ENCODE results near the gene PAGR1.
A peak's percentile ranks its signal among the peaks of the same experiment; 100 is the strongest.
"Not testable (repeated sequence)": the region's sequence is repeated elsewhere in the genome, so short reads cannot be mapped to it uniquely, and the experiment has no call there.

PAGR1 gene

DNA sequence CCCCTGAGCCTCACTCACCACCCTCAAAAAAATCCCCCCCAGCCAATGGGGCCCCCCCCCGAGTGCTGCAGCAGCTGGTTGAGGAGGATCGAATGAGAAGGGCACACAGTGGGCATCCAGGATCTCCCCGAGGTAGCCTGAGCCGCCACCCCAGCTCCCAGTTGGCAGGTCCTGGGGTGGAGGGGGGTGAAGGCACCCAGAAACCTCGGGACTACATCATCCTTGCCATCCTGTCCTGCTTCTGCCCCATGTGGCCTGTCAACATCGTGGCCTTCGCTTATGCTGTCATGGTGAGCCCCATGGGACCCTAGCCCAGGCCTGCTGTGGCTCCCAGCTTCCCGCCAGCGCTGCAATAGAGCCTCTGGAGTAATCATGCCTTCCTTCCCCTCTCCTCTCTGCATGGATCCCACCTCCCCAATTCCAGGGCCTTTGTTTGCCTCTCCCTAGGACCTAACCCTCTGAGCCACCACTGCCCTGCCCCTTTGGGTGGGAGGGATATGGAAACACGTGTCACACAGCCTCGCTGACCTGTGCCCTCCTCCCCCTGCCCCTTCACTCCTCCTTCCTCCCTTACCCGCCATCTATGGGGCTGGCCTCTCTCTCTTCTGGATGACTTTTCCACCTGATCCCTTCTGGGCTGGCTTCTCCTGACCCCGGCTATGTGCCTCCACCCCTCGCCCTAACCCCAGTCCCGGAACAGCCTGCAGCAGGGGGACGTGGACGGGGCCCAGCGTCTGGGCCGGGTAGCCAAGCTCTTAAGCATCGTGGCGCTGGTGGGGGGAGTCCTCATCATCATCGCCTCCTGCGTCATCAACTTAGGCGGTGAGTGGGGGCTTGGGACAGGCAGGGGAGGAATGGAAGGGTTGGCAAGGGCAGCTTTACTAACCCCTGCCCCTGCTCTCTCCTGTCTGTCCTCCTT, 2.0 kb upstream of the PAGR1 start:
- DNase-seq: no peak

DNA sequence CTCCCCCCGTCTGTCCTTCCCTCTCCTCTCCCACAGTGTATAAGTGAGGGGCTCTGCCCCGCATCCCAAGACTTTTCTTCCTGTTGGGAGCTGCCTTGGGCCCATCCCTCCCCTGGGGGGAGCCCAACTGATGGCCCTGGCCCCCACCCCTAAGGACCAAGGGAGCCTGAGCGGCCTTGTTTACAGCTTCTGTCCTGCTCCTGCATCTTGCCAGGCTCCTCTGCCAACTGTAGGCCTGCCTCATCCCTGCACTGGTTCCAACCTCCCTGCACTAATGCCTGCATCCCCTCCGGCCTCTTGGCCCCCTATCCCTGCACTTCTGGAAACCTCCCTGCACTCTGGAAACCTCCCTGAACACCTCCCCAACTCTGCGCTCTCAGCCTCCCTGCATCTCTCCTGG, 1.4 kb upstream of the PAGR1 start:
- DNase-seq: no peak

- DNase-seq: peak; percentile 85
Observed at GRCh38 chr16:29815032-29815721, 775 bp upstream of the PAGR1 start.

- DNase-seq: peak; percentile 84
Observed at GRCh38 chr16:29816694-29817441, 916 bp downstream of the PAGR1 start.

- no peak for DNase-seq
Observed at GRCh38 chr16:29818082-29818481, 2.1 kb downstream of the PAGR1 start.

DNA sequence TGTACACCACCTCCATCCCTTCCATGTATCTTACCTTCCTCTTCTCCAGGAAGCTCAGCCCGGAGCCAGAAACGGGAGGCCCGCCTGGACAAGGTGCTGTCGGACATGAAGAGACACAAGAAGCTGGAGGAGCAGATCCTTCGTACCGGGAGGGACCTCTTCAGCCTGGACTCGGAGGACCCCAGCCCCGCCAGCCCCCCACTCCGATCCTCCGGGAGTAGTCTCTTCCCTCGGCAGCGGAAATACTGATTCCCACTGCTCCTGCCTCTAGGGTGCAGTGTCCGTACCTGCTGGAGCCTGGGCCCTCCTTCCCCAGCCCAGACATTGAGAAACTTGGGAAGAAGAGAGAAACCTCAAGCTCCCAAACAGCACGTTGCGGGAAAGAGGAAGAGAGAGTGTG, 3.6 kb downstream of the PAGR1 start:
- no peak for DNase-seq

GRCh38 chr16:29820271-29820701, 4.3 kb downstream of the PAGR1 start, which contains the start of gene MVP:
MVP (plus strand) TSS chr16:29820462; CDS start chr16:29830550, 10,088 bp downstream.
- DNase-seq: peak; percentile 84

DNA sequence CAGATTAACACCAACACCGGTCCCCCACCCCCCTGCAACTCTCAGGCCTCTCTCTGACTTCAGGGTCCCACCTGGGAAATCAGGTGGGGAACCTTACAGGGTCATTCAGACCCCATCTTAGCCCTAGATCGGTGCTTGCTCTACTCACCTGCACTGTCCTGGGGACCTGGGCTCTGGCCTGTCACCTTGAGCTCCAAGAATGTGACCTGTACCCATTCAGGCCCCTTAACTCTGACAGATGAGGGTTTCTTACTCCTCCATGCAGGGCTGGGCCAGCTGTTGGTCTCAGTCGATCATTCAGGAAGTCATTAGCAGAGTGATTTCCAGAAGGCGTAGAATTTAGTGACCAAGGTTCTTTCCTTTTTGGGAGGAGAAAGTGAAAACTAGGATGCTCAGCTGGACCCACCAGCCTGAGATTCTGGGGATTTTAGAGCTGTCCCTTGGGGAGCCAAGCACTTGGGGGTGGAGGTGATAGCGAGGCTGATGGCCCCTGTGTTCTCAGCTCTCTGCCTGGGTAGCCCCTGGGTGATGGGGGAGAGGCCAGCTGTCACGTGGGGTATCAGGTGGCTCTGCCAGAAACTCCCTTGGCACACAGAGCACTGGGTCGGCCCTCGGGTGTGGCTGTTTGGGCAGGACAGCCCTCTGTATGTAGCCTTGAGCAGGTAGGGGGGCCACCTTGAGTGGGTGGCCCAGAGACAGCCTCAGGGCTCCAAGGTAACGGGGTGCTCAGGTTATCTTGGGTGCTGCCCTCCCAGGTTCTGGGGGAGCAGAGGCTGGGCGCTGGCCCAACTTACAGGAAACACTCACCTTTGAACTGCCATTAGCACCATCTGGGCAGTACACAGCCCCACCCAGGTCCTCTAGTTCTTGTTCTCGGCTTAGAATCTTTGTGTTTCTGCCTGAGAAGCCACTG, 5.0 kb downstream of the PAGR1 start:
- DNase-seq: peak; percentile 85

DNA sequence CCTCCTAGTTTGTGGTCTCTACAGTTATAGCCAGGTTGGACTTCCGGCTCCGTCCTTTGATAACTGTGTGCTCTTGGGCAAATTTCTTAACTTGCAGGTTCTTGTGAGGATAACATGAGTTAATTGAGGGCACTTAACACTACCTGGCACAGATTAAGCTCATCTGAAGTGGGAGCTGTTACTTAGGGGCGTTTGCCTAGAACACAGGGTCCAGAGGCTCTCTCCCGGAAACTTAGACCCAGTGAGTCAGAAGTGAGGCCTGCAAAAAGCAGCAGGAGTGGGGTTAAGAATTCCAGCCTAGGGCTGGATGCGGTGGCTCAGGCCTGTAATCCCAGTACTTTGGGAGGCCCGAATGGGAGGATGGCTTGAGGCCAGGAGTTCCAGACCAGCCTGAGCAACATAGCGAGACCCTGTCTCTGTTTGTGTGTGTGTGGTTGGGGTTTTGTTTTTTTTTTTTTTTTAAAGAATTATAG, 5.7 kb downstream of the PAGR1 start:
- DNase-seq: no peak

- no peak for DNase-seq
Observed at GRCh38 chr16:29824589-29825144, 8.7 kb downstream of the PAGR1 start.

DNA sequence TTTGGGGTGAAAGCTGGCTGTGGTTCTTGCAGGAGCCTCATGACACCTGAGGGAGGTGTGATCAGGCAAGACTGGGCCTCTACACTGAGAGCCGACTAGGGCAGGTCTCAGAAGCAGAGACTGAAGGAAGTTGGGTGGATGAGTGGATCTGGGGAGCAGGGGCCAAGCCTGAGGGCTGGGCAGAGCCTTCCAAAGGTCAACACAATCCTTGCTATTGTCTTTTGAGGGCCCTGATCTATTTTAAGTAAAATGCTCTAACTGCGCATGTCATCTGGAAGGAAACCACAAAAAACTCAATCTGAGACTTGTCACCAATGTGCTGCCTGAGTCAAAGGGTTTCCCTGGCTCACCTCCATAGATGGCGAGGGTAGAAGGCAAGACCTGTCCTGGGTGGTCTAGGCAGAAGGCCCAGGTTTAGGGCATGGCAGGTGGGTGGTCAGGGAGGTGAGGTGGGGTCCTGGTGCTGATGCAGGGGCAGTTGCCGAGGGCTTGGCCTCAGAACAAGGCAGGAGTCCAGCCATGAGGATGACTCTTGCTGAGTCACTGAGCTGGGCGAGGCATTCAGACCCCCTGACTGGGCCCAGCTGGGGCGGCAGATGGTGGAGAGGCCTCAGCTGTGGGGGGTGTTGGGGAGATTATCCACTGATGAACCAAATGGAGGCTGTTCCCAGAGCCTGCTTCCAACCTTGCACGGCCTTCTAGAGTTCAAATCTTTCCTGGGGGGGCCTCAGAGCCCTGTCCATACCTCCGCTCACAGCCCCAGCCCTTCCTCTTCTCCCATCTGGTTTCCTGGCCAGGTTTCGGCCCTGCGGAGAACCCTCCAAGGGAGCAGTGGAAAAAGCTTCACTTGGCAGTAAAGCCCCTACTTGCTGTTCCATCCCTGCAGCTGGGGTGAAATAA, 9.4 kb downstream of the PAGR1 start:
- DNase-seq: peak; percentile 78

- no peak for DNase-seq
Observed at GRCh38 chr16:29826342-29826695, 10.4 kb downstream of the PAGR1 start.

DNA sequence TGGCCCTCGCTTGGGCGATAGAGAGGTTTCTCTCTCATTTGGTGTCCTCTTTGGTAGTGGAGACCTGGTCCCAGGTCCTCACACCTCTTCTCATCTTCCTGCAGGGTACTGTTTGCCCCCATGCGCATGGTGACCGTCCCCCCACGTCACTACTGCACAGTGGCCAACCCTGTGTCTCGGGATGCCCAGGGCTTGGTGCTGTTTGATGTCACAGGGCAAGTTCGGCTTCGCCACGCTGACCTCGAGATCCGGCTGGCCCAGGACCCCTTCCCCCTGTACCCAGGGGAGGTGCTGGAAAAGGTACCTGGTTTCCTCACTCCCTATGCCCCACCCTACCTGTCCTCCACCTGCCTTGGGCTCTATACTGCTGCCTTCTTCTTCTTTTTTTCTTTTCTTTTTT, 14.8 kb downstream of the PAGR1 start:
- no peak for DNase-seq

DNA sequence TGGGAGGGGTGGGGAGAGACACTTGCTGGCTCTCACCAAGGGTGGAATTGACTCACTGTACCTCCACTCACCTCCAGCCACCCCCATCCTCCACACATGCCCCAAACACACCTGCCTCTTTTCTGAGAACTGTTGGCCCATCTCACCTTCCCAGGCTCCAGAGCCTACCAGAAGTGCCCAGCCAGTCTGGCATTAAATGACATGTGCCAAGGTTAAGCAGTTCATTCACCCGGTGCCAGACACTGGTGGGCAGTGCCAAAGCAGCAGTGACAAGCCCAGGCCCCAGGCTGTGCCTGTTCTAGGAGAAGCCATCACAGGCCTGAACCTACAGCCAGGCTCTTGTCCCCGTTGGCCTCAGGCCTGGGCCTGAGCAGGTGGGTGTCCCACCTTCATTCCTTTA, 15.5 kb downstream of the PAGR1 start:
- DNase-seq: no peak

DNA sequence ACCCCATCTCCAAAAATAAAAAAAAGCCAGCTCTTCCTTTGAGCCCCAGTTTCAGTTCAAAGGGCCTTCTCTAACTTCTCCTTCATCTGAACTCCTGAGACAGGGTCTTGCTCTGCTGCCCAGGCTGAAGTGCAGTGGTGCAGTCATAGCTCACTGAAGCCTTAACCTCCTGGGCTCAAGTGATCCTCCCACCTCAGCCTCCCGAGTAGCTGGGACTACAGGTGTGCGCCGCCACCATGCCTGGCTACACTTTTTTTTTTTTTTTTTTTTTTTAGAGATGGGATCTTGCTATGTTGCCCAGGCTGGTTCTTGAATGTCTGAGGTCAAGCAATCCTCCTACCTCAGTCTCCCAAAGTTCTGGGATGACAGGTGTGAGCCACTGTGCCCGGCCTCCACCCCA, 17.3 kb downstream of the PAGR1 start:
- DNase-seq: not testable (repeated sequence)

DNA sequence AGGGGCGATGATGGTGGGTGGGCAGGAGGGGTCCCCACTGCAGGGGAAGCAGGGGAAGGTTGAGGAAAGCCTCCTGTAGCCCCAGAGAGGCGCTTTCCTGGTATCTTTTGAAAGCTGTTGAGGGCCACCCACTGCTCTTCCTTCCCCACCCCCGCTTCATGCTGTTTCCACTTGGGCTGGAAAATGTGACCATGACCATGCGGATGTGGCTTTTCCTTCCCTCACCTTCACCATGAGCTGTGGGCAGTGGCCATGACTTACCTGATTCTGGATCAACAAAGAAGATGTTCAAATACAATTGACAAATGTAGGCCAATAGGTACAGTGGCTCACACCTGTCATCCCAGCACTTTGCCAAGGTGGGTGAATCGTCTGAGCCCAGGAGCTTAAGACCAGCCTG, 18.1 kb downstream of the PAGR1 start:
- DNase-seq: no peak

GRCh38 chr16:29835926-29836325, 20.0 kb downstream of the PAGR1 start:
- DNase-seq: no peak

GRCh38 chr16:29836623-29837022, 20.7 kb downstream of the PAGR1 start:
- no peak for DNase-seq

DNA sequence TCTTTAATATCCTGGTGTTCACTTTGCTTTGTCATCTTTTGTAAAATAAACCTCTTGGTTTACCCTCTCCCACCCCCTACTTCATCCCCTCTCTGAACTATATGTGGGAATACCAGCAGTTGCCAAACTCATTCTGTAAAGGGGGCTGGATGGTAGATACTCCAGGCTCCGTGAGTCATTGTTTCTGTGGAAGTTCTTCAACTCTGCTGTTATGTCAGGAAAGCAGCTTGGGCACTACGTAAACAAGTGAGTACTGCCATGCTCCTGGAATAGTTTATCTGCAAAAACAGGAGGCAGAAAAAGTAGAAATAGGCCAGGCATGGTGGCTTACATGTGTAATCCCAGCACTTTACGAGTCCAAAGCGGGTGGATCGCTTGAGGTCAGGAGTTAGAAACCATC, 21.9 kb downstream of the PAGR1 start:
- no peak for DNase-seq

GRCh38 chr16:29839822-29840221, 23.9 kb downstream of the PAGR1 start:
- DNase-seq: no peak

GRCh38 chr16:29840240-29840639, 24.3 kb downstream of the PAGR1 start:
- DNase-seq: no peak
